GM18867 (cell line): Measurements from ENCODE around the gene ERN1.
"Not testable (repeated sequence)": the region's sequence is repeated elsewhere in the genome, so short reads cannot be mapped to it uniquely, and the experiment has no call there.

ENCODE experiments used
- ATAC-seq: cut with Tn5 transposase; IDR thresholded peaks from one replicate; pipeline ENCODE4 v1.9.1; 2021; ENCODE audit warnings: mild to moderate bottlenecking, moderate library complexity; ENCODE audit not compliant: unreplicated experiment

ERN1 gene

DNA sequence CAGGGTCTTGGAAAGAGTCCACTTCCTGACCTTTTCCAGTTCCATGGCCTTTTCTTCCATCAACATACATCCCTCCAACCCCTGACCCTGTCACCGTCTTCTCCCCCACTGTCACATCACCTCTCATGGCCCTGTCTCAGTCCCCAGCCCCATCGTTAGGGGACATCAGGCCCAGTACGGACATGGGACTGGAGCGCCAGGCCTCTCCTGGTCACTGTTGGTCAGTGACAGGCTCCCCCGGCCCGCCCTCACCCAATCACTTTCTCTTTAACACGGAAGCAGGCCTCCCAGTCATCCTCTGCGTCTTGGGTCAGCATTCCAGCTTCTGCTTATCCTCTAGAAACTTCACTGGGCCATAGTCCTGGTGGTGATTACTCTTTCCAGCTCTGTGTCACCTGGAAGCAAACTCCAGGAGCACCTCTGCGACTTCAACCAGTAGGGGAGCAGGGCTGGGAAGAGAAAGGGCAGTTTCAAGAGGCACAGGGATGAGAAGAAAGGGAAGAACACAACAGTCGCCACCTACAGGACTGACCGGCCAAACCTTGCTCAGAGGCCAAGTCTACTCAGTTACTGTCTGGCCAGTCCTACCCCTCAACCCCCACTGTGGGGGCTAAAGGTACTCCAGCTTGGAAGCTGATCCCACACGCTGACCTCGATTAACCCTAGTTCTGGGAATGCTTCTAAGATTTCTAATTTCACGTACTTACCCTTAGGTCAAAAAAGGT lies 93.6 kb downstream of the ERN1 start:
- no peak for ATAC-seq

- ATAC-seq, result no peak
These were observed 97.9 kb downstream of the ERN1 start for GRCh38 chr17:64032081-64032480.

- ATAC-seq, result no peak
These were observed 101.0 kb downstream of the ERN1 start for GRCh38 chr17:64028874-64029464.

DNA sequence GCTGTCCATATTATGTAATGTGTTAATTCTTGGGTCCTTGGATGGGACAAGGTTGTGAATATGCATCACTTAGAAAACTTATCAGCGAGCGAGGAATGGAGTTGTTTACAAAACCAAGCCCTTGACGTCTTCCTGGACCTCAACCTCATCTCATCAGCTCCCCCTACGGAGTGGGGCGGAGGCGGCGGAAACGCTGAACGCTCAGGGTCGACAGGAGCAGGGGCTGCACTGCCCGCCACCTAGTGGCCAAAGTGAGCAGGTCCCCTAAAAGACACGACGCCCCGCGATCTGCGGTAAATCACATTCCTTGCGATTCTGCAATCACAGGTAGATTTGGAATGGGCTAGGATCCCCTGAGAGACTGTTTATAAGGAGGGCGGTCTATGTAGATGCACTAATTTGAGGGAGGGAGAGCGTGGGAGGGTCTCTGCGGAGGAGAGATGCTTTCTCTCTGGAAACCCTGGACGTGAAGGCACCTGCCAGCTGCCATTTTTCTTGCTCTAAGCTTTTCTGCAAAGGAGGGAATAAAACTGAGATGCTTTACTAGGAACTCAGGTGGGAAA lies 104.1 kb downstream of the ERN1 start:
- peak; percentile 68 for ATAC-seq

- peak; percentile 4 for ATAC-seq
These were observed 104.9 kb downstream of the ERN1 start for GRCh38 chr17:64024781-64025731.

DNA sequence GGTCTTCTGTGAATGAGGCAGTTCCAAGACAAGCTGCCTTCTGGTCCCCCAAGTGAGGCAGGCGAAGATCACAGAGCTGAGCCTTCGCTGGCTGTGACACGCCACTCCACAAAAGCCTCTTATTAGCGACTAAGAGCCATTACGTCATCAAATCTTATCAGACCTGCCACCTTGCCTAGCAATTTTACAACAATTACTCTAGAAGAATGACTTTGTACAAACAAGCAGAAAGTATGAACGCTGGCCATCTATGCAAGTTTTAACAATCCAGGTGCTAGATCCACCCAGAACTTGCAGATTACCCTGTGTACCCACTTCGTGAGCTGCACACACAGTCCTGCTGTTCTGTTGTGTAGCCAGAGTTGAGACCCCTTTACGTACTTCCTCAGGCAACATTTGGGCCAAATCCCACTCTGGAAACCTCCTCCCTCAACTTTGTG lies 105.7 kb downstream of the ERN1 start:
- no peak for ATAC-seq

DNA sequence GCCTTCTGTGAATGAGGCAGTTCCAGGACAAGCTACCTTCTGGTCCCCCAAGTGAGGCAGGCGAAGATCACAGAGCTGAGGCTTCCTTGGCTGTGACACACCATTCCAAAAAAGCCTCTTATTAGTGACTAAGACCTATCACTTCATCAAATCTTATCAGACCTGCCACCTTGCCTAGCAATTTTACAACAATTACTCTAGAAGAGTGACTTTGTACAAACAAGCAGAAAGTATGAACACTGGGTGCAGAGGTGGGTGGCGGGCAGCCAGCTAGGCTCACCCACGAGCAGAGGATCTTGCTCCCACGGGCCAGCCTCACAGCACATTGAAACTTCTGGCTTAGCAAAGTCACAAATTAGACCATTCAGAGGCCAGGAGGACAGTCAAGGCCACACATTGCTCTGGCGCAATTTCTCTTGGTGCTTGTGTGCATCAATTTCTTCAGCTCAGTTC lies 107.3 kb downstream of the ERN1 start:
- no peak for ATAC-seq

DNA sequence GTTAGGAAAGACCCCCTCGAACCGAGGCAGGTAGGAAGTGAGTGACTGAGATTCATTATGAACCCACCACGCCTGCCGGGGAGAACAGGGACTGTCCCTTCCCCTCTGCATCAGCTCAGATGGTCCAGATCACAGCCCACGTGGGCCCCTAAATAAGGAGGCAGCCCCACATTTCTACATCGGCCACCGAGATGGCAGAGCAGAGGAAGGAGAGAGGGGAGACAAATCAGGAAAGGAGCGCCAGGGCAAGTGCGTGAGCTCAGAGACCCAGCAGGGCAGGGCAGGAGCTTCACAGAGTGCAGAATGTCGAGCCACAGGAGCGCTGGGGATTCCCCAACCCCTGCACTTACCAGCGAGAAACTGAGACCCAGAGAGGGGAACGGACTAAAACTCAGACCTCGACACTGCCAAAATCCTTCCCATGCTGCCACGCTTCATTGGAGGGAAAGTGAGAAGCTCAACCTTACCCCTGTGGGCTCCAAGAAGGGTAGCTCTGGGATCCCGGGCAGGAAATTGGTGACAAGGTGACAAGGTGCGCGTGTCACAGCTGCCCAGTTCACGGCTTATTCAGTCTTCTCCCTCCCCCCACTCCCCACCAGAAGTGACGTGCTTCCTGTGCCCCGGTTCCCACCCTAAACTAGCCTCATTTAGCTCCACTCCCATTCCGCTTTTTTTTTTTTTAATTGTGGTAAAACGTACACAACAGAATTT lies 109.7 kb downstream of the ERN1 start, which contains the start of gene ICAM2:
ICAM2 (minus strand) TSS at position 578 of the 711 bp plus-strand sequence. CDS start 13,942 bp downstream, outside the sequence.
- peak; percentile 71 for ATAC-seq

GRCh38 chr17:64019551-64019961 lies 110.4 kb downstream of the ERN1 start:
- not testable (repeated sequence) for ATAC-seq

- ATAC-seq, result no peak
These were observed 112.5 kb downstream of the ERN1 start for GRCh38 chr17:64017381-64017980.

GRCh38 chr17:64016974-64017373 lies 113.0 kb downstream of the ERN1 start:
- ATAC-seq, result no peak

GRCh38 chr17:64016231-64016784 lies 113.6 kb downstream of the ERN1 start:
- ATAC-seq, result no peak

DNA sequence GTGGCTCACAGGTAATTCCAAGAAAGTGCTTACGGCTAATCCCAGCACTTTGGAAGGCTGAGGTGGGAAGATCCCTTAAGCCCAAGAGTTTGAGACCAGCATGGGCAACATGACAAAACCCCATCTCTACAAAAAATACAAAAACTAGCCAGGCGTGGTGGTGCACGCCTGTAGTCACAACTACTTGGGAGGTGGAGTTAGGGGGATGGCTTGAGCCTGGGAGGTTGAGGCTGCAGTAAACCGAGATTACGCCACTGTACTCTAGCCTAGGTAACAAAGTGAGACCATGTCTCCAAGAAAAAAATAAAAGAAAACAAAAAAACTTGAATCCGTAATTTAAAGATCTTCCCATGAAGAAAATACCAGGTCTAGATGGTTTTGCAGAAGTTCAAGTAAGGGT lies 114.5 kb downstream of the ERN1 start:
- ATAC-seq, result no peak

- no peak for ATAC-seq
These were observed 120.2 kb downstream of the ERN1 start for GRCh38 chr17:64009571-64010402.

- no peak for ATAC-seq
These were observed 121.1 kb downstream of the ERN1 start for GRCh38 chr17:64008830-64009229.

GRCh38 chr17:64008346-64008745 lies 121.6 kb downstream of the ERN1 start:
- no peak for ATAC-seq

DNA sequence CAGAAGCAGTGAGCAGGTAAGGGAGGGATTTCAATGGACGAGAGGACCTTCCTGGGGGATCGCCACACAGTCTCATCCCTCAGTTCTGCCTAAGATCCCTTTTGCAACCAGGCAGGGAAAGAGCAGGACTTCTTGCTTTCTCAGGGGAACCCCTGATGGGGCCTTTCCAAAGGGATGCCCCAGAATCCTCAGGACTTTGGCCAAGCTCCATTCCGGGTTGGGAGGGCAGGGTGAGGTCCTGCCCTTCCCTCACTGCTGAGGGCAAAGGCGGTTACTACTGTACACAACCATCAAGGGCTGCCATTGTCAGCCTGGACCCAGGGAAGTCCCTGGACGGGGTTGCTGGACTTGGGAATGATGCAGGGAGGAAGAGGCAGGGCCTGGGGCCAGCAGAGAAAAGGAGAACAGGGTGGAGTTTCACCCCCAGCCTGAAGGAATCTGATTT lies 122.1 kb downstream of the ERN1 start:
- no peak for ATAC-seq

DNA sequence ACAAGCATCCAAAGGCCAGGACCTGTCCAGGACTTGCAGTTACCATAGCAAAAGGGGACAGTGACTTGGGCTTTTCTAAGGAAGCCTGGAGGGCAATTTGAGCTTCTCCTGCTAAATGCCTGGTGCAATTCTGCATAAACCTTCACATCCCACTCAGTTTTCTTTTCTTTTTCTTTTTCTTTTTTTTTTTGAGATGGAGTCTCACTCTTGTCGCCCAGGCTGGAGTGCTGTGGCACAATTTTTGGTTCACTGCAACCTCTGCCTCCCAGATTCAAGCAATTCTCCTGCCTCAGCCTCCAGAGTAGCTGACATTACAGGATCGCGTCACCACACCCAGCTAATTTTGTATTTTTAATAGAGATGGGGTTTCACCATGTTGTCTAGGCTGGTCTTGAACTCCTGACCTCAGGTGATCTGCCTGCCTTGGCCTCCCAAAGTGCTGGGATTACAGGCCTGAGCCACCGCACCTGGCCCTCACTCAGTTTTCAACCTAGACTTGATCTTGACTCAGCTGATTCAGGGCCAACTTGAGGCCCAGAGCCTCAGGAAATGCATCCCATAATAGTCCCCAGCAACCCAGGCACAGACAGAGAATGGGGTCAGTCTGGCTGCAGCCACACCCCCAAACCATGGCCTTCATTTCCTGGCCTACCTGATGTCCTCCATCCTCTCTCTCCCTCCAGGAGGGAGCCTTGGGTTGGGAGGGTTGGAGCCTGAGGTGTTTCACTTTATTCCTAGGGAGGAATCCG lies 122.7 kb downstream of the ERN1 start:
- ATAC-seq, result not testable (repeated sequence)
